SH-SY5Y (cell line): ENCODE data around the gene FAM184B.

ENCODE experiments used
- GATA2 ChIP-seq: IDR thresholded peaks from 2 replicates; pipeline ENCODE4 v1.6.1; 2011; ENCODE audit warnings: mild to moderate bottlenecking, low read depth, low read length
- GATA3 ChIP-seq: IDR thresholded peaks from 2 replicates; pipeline ENCODE4 v1.6.1; 2011; ENCODE audit warnings: low read depth, mild to moderate bottlenecking, low read length, moderate library complexity

DNA sequence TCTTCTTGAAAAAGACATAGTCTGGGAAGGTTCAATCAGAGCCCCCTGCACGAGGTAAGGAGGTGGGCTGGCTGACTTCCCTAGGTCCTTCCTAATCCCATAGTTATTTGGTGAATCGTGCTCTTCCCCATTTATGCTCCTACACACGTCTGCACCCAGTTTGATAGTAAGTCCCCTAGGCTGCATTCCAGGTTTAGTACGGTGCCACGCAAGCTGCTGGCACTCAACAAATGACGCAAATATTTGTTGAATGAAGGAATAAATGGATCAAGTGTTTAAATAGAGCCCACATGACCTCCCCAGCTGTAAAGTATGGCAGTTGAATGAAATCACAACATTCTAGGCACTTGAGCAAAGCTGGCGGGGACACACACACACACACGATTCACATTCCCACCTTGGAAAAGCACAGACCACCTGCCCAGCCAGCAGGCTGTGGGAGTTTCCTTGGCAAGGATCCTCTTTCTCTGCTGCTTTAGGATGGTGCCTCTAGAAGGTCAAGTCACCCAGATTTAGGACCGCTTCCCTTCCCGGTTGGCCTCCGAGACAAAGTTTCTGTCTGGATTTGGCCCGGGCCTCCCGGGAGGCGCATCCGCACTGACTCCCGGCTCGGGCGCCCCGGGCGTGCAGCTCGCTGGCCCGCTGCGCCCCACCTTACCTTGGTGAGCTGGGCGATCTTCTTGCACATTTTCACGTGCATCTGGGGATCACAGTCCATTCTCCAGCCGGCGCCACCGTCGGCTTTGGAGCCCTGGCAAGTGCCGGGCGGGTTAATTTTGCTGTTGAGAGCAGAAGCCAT lies 721 bp downstream of the FAM184B start:
- TF ChIP-seq GATA2 = no peak
- no peak for TF ChIP-seq GATA3
